Body of pancreas (tissue), 4 donors: Measurements from ENCODE around the gene RHBDD2.

Experiments used
- CTCF ChIP-seq, 7 experiments: fragments of 450-650 bp in 4 of 7; fragments of 200-600 bp in 3 of 7; sonication (generic) in 3 of 7; IDR thresholded peaks; one replicate each; pipeline ENCODE4 v1.5.1; 2016 to 2019; ENCODE audit warnings: antibody characterized with exemption in 7 of 7
- POLR2A ChIP-seq, 3 donors: fragments of 450-650 bp; IDR thresholded peaks; one replicate each; pipeline ENCODE4 v1.6.1; 2016; ENCODE audit warnings: antibody characterized with exemption in 3 of 3, mild to moderate bottlenecking in 2 of 3

GRCh38 chr7:75896803-75897327 is 18.0 kb downstream of the RHBDD2 start:
- TF ChIP-seq CTCF (IDR thresholded peaks at IDR 0.05) (no peak), POLR2A (IDR thresholded peaks at IDR 0.05) (no peak)
